Peyer's patch (tissue), 4 donors: Measurements from ENCODE around the gene STK32B.

Experiments used
- CTCF ChIP-seq, 6 experiments: fragments of 450-650 bp in 4 of 6; fragments of 200-600 bp in 2 of 6; sonication (generic) in 1 of 6; IDR thresholded peaks; one replicate each; pipeline ENCODE4 v1.5.1; 2017 to 2019; ENCODE audit warnings: antibody characterized with exemption in 6 of 6, mild to moderate bottlenecking in 3 of 6, moderate library complexity in 1 of 6
- POLR2A ChIP-seq, 2 donors: fragments of 450-650 bp; IDR thresholded peaks; one replicate each; pipeline ENCODE4 v1.5.1; 2017; ENCODE audit warnings: antibody characterized with exemption in 2 of 2, mild to moderate bottlenecking in 2 of 2, moderate library complexity in 2 of 2

DNA sequence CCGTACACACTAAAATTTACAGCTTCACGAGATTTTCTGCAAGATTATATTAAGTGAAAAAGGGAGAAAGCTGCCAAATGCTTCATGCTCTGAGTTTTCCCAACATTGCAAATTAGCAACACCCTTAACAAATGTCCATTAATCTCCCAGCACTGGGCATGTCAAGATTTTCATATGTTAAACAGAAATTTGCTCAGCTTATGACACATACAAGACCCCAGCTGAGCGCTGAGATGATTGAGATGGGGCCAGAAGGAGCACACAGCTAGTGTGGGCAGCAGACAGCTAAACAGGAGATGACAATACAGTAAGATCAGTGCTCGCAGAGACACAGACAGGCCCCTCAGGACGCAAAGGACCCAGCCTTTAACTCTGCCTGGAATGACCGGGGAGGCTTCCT, 208.8 kb downstream of the STK32B start:
- TF ChIP-seq CTCF (IDR thresholded peaks at IDR 0.05) (no peak), POLR2A (IDR thresholded peaks at IDR 0.05) (no peak)
